HepG2 (cell line): ENCODE measurements around the gene FOXS1. TPM values are rescaled to one million over a fixed set of nuclear protein-coding genes. Genes with fewer than 3 reads are reported as not detected.
A peak's percentile ranks its signal among the peaks of the same experiment; 100 is the strongest.

Experiments used
- BCL6 ChIP-seq: IDR thresholded peaks from 2 replicates; pipeline ENCODE4 v1.6.1; 2016; ENCODE audit warnings: missing genetic modification reagents, missing compliant biosample characterization
- CHD4 ChIP-seq: fragments of 200-600 bp; sonication (generic); IDR thresholded peaks from 2 replicates; pipeline ENCODE4 v1.7.0; 2017; ENCODE audit warnings: mild to moderate bottlenecking, low read length, borderline replicate concordance
- DMAP1 ChIP-seq: IDR thresholded peaks from 2 replicates; pipeline ENCODE4 v1.6.1; 2016
- DPF2 ChIP-seq: sonication (generic); formaldehyde crosslinking; IDR thresholded peaks from 2 replicates; pipeline ENCODE4 v1.4.0; 2020; ENCODE audit warnings: mild to moderate bottlenecking, low read depth, missing genetic modification reagents, borderline replicate concordance
- EEA1 ChIP-seq: sonication (generic); formaldehyde crosslinking; IDR thresholded peaks from 2 replicates; pipeline ENCODE4 v1.5.1; 2020; ENCODE audit warnings: mild to moderate bottlenecking, missing genetic modification reagents, borderline replicate concordance
- GABPA ChIP-seq, 2 experiments: IDR thresholded peaks; 2 replicates each; pipeline ENCODE4 v1.6.1; 2011 to 2016; ENCODE audit warnings: low read depth in 2 of 2, low read length in 1 of 2, missing biosample characterization in 1 of 2, missing genetic modification characterization in 1 of 2
- KAT2B ChIP-seq: fragments of 150-350 bp; IDR thresholded peaks from 2 replicates; pipeline ENCODE4 v1.6.1; 2014; ENCODE audit warnings: low read depth, low read length, borderline replicate concordance
- KLF6 ChIP-seq: IDR thresholded peaks from 2 replicates; pipeline ENCODE4 v1.8.0; 2016; ENCODE audit warnings: missing biosample characterization, missing genetic modification reagents
- MXD4 ChIP-seq: IDR thresholded peaks from 2 replicates; pipeline ENCODE4 v1.6.1; 2016; ENCODE audit warnings: mild to moderate bottlenecking, missing biosample characterization, missing genetic modification reagents
- NR2F2 ChIP-seq: IDR thresholded peaks from 2 replicates; pipeline ENCODE4 v1.6.1; 2012; ENCODE audit warnings: low read depth, inconsistent platforms, borderline replicate concordance
- PHF20 ChIP-seq: sonication (generic); formaldehyde crosslinking; IDR thresholded peaks from 2 replicates; pipeline ENCODE4 v1.5.0; 2020; ENCODE audit warnings: mild to moderate bottlenecking, missing genetic modification reagents
- RXRA ChIP-seq: sonication (generic); formaldehyde crosslinking; IDR thresholded peaks from 2 replicates; pipeline ENCODE4 v1.5.1; 2020; ENCODE audit warnings: missing genetic modification reagents
- SIN3A ChIP-seq: IDR thresholded peaks from 2 replicates; pipeline ENCODE4 v1.6.1; 2011; ENCODE audit warnings: low read depth, mild to moderate bottlenecking, control low read depth, low read length, borderline replicate concordance
- SP4 ChIP-seq: sonication (generic); formaldehyde crosslinking; IDR thresholded peaks from 2 replicates; pipeline ENCODE4 v1.8.1; 2023; ENCODE audit warnings: mild to moderate bottlenecking, missing genetic modification reagents
- SRY ChIP-seq: sonication (generic); formaldehyde crosslinking; IDR thresholded peaks from 2 replicates; pipeline ENCODE4 v1.8.0; 2022; ENCODE audit warnings: mild to moderate bottlenecking, missing genetic modification reagents
- U2AF1 ChIP-seq: fragments of 200-400 bp; formaldehyde crosslinking; optimal IDR thresholded peaks from 2 replicates; pipeline ENCODE3; 2017; ENCODE audit warnings: mild to moderate bottlenecking, low read depth, low read length
- YEATS2 ChIP-seq: sonication (generic); formaldehyde crosslinking; IDR thresholded peaks from 2 replicates; pipeline ENCODE4 v1.4.0; 2020; ENCODE audit warnings: missing genetic modification reagents, borderline replicate concordance
- ZC3H13 ChIP-seq: sonication (generic); formaldehyde crosslinking; IDR thresholded peaks from 2 replicates; pipeline ENCODE4 v1.8.1; 2023; ENCODE audit warnings: mild to moderate bottlenecking, missing genetic modification reagents, moderate library complexity
- ZFX ChIP-seq: sonication (generic); formaldehyde crosslinking; IDR thresholded peaks from 2 replicates; pipeline ENCODE4 v1.4.0; 2020; ENCODE audit warnings: mild to moderate bottlenecking, low read depth, missing genetic modification reagents, moderate library complexity
- ZNF264 ChIP-seq: sonication (generic); formaldehyde crosslinking; IDR thresholded peaks from 2 replicates; pipeline ENCODE4 v1.4.0; 2020; ENCODE audit warnings: missing genetic modification reagents
- ZNF556 ChIP-seq: sonication (generic); formaldehyde crosslinking; IDR thresholded peaks from 2 replicates; pipeline ENCODE4 v1.4.0; 2020; ENCODE audit warnings: mild to moderate bottlenecking, missing genetic modification reagents, borderline replicate concordance
- ZNF563 ChIP-seq: sonication (generic); formaldehyde crosslinking; IDR thresholded peaks from 2 replicates; pipeline ENCODE4 v1.8.0; 2022; ENCODE audit warnings: mild to moderate bottlenecking, moderate library complexity, missing genetic modification reagents
- ZNF770 ChIP-seq: sonication (generic); formaldehyde crosslinking; IDR thresholded peaks from 2 replicates; pipeline ENCODE4 v1.5.0; 2020; ENCODE audit warnings: mild to moderate bottlenecking, missing genetic modification reagents
- ZNF850 ChIP-seq: sonication (generic); formaldehyde crosslinking; conservative IDR thresholded peaks from 2 replicates; pipeline ENCODE4 v1.9.0; 2021; ENCODE audit warnings: mild to moderate bottlenecking, missing genetic modification reagents
- ZSCAN25 ChIP-seq: sonication (generic); formaldehyde crosslinking; IDR thresholded peaks from 2 replicates; pipeline ENCODE4 v1.8.0; 2022; ENCODE audit warnings: mild to moderate bottlenecking, missing genetic modification reagents
- polyA plus RNA-seq, 8 experiments: library from polyadenylated mRNA; depleted of rRNA in 3 of 8; stranded (reverse) in 7 of 8; unstranded in 1 of 8; fragments of >200 nt; fragmentation: Illumina TruSeq in 4 of 8; extraction: Trizol in 4 of 8; gene quantifications; 2 replicates each; pipeline versions ENCODE4 v1.2.1 to v1.2.3, GENCODE V29; 2011 to 2016; ENCODE audit warnings: low read depth in 4 of 8, missing spikeins in 1 of 8, mixed read lengths in 1 of 8; ENCODE audit not compliant: insufficient read depth in 1 of 8
- total RNA-seq, 5 experiments: library from RNA; depleted of rRNA; stranded (reverse); fragments of >200 nt; fragmentation: Illumina TruSeq; extraction: Trizol; gene quantifications; 2 replicates each; pipeline ENCODE4 v1.2.3, GENCODE V29; 2016; ENCODE audit warnings: low read depth in 1 of 5
- TF ChIP-seq, protein P1 (sequence below): sonication (generic); formaldehyde crosslinking; conservative IDR thresholded peaks from 2 replicates; pipeline ENCODE4 v1.4.0; 2020; ENCODE audit warnings: mild to moderate bottlenecking, missing genetic modification reagents, moderate library complexity

The FOXS1 gene
- total and polyA plus RNA-seq, 2 of the 13 experiments (the other 11 are each of a cell fraction or from before 2014, with no cell fraction given), result not detected

GRCh38 chr20:31879143-31879987 lies 34.0 kb upstream of the FOXS1 start (continued):
- TF ChIP-seq ZC3H13 (CRISPR knock-in tag), result peak; percentile 35; the same call in 1 of the 2 replicates
- TF ChIP-seq ZNF264 (CRISPR knock-in tag), result no peak
- TF ChIP-seq MXD4 (CRISPR knock-in tag), result peak; percentile 96
- TF ChIP-seq CHD4, result no peak
- TF ChIP-seq DPF2, result peak; percentile 30; the same call in 1 of the 2 replicates
- no peak for TF ChIP-seq ZNF850
- TF ChIP-seq ZNF556 (CRISPR knock-in tag), result peak; percentile 73
- TF ChIP-seq BCL6 (CRISPR knock-in tag), result peak; percentile 54
- no peak; the same call in none of the 2 replicates for TF ChIP-seq DMAP1 (CRISPR knock-in tag)
- no peak for TF ChIP-seq EEA1 (CRISPR knock-in tag)
- TF ChIP-seq, protein P1, sequence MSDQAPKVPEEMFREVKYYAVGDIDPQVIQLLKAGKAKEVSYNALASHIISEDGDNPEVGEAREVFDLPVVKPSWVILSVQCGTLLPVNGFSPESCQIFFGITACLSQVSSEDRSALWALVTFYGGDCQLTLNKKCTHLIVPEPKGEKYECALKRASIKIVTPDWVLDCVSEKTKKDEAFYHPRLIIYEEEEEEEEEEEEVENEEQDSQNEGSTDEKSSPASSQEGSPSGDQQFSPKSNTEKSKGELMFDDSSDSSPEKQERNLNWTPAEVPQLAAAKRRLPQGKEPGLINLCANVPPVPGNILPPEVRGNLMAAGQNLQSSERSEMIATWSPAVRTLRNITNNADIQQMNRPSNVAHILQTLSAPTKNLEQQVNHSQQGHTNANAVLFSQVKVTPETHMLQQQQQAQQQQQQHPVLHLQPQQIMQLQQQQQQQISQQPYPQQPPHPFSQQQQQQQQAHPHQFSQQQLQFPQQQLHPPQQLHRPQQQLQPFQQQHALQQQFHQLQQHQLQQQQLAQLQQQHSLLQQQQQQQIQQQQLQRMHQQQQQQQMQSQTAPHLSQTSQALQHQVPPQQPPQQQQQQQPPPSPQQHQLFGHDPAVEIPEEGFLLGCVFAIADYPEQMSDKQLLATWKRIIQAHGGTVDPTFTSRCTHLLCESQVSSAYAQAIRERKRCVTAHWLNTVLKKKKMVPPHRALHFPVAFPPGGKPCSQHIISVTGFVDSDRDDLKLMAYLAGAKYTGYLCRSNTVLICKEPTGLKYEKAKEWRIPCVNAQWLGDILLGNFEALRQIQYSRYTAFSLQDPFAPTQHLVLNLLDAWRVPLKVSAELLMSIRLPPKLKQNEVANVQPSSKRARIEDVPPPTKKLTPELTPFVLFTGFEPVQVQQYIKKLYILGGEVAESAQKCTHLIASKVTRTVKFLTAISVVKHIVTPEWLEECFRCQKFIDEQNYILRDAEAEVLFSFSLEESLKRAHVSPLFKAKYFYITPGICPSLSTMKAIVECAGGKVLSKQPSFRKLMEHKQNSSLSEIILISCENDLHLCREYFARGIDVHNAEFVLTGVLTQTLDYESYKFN (CRISPR knock-in tag), result peak; percentile 30; the same call in 1 of the 2 replicates
- TF ChIP-seq ZNF563 (CRISPR knock-in tag), result no peak
- TF ChIP-seq NR2F2, result no peak; the same call in 1 of the 2 replicates
- peak; percentile 20; the same call in 1 of the 2 replicates for TF ChIP-seq SRY (CRISPR knock-in tag)
- TF ChIP-seq U2AF1, result no peak
- no peak for TF ChIP-seq KAT2B
- peak; percentile 36; the same call in 1 of the 2 replicates for TF ChIP-seq RXRA (CRISPR knock-in tag)
- TF ChIP-seq YEATS2, result peak; percentile 84
- TF ChIP-seq SP4 (CRISPR knock-in tag), result no peak; the same call in 1 of the 2 replicates
- peak; percentile 73; the same call in 1 of the 2 replicates for TF ChIP-seq ZSCAN25 (CRISPR knock-in tag)
- no peak for TF ChIP-seq GABPA (IDR thresholded peaks at IDR 0.05; ENCODE audit: low read depth, low read length)
- no peak for TF ChIP-seq GABPA (CRISPR knock-in tag; IDR thresholded peaks at IDR 0.05; ENCODE audit: low read depth)
- TF ChIP-seq KLF6 (CRISPR knock-in tag), result peak; percentile 75; the same call in 1 of the 2 replicates
- peak; percentile 97; the same call in 1 of the 2 replicates for TF ChIP-seq SIN3A
- TF ChIP-seq PHF20 (CRISPR knock-in tag), result peak; percentile 65
- peak; percentile 40; the same call in 1 of the 2 replicates for TF ChIP-seq ZFX (CRISPR knock-in tag)
- TF ChIP-seq ZNF770, result peak; percentile 99
